SKM-1 treated with dmso at 0.1 percent for 144 hours (cell line): Measurements from ENCODE around the gene UBE2E3.

ENCODE experiments used
- DNase-seq: peaks from one replicate; lab custom pipeline; 2025; ENCODE audit not compliant: unreplicated experiment; lab: John Stamatoyannopoulos, UW

The UBE2E3 gene

GRCh38 chr2:180980106-180980942 lies at the start of gene UBE2E3:
Gene UBE2E3 (plus strand): TSS chr2:180980605. CDS start chr2:180982043, 1,438 bp downstream.
- peak; percentile 90 for DNase-seq

- no peak for DNase-seq
Measured at GRCh38 chr2:180931841-180932240, 48.6 kb upstream of the UBE2E3 start.

GRCh38 chr2:180933332-180933731 lies 47.1 kb upstream of the UBE2E3 start:
- DNase-seq = no peak

- no peak for DNase-seq
Measured at GRCh38 chr2:180934911-180935310, 45.5 kb upstream of the UBE2E3 start.

- DNase-seq = peak; percentile 6
Measured at GRCh38 chr2:180937480-180937879, 42.9 kb upstream of the UBE2E3 start.

- DNase-seq = no peak
Measured at GRCh38 chr2:180938451-180938850, 42.0 kb upstream of the UBE2E3 start.

GRCh38 chr2:180943275-180943674 lies 37.1 kb upstream of the UBE2E3 start:
- no peak for DNase-seq

- no peak for DNase-seq
Measured at GRCh38 chr2:180944372-180944771, 36.0 kb upstream of the UBE2E3 start.

- DNase-seq = no peak
Measured at GRCh38 chr2:180947208-180947689, 33.2 kb upstream of the UBE2E3 start.

GRCh38 chr2:180949896-180950295 lies 30.5 kb upstream of the UBE2E3 start:
- DNase-seq = no peak

- no peak for DNase-seq
Measured at GRCh38 chr2:180952082-180952481, 28.3 kb upstream of the UBE2E3 start.

- no peak for DNase-seq
Measured at GRCh38 chr2:180952731-180953336, 27.6 kb upstream of the UBE2E3 start.

GRCh38 chr2:180953550-180953949 lies 26.9 kb upstream of the UBE2E3 start:
- DNase-seq = no peak

GRCh38 chr2:180955101-180955500 lies 25.3 kb upstream of the UBE2E3 start:
- no peak for DNase-seq

- DNase-seq = no peak
Measured at GRCh38 chr2:180959787-180960186, 20.6 kb upstream of the UBE2E3 start.

- no peak for DNase-seq
Measured at GRCh38 chr2:180960982-180961381, 19.4 kb upstream of the UBE2E3 start.

- no peak for DNase-seq
Measured at GRCh38 chr2:180962727-180963314, 17.6 kb upstream of the UBE2E3 start.

- no peak for DNase-seq
Measured at GRCh38 chr2:180966378-180966777, 14.0 kb upstream of the UBE2E3 start.

- DNase-seq = no peak
Measured at GRCh38 chr2:180969124-180969523, 11.3 kb upstream of the UBE2E3 start.

GRCh38 chr2:180970016-180970415 lies 10.4 kb upstream of the UBE2E3 start:
- no peak for DNase-seq

- no peak for DNase-seq
Measured at GRCh38 chr2:180971811-180972210, 8.6 kb upstream of the UBE2E3 start.

GRCh38 chr2:180975585-180975984 lies 4.8 kb upstream of the UBE2E3 start:
- no peak for DNase-seq
